CD4-positive, alpha-beta T cell treated with Interleukin-21 for 1 hour (primary cell): ENCODE results near the gene FOLH1.
"Not testable (repeated sequence)": the region's sequence is repeated elsewhere in the genome, so short reads cannot be mapped to it uniquely, and the experiment has no call there.

ENCODE experiments used
- DNase-seq: peaks from one replicate; pipeline ENCODE4 v3.0.0-alpha.2; 2020

Gene FOLH1

GRCh38 chr11:49175378-49175777 lies 33.0 kb downstream of the FOLH1 start:
- not testable (repeated sequence) for DNase-seq

GRCh38 chr11:49174691-49175366 lies 33.6 kb downstream of the FOLH1 start:
- not testable (repeated sequence) for DNase-seq

- DNase-seq = not testable (repeated sequence)
These were observed 36.8 kb downstream of the FOLH1 start for GRCh38 chr11:49171613-49172012.

GRCh38 chr11:49169579-49169978 lies 38.8 kb downstream of the FOLH1 start:
- not testable (repeated sequence) for DNase-seq

GRCh38 chr11:49168992-49169391 lies 39.4 kb downstream of the FOLH1 start:
- not testable (repeated sequence) for DNase-seq

- DNase-seq = no peak
These were observed 57.2 kb downstream of the FOLH1 start for GRCh38 chr11:49151211-49151610.

- not testable (repeated sequence) for DNase-seq
These were observed 106.0 kb downstream of the FOLH1 start for GRCh38 chr11:49102356-49102755.
